Measurements from ENCODE around the gene PFKFB2.

- no peak for TF ChIP-seq USF2 (CRISPR knock-in tag; IDR thresholded peaks at IDR 0.05)
- TF ChIP-seq ZNF263 (CRISPR knock-in tag; IDR thresholded peaks at IDR 0.05; ENCODE audit: low read depth) = no peak
- no peak for TF ChIP-seq HMGXB4 (CRISPR knock-in tag; IDR thresholded peaks at IDR 0.05)
- TF ChIP-seq CTCF (IDR thresholded peaks at IDR 0.05) = no peak
- TF ChIP-seq ZNF138 (CRISPR knock-in tag; conservative IDR thresholded peaks at IDR 0.05) = no peak
- no peak for TF ChIP-seq TEAD4 (CRISPR knock-in tag; IDR thresholded peaks at IDR 0.05)
- no peak for TF ChIP-seq JUN (CRISPR knock-in tag; IDR thresholded peaks at IDR 0.05)
- no peak for TF ChIP-seq HMGA2 (CRISPR knock-in tag; IDR thresholded peaks at IDR 0.05)
- TF ChIP-seq CREM (CRISPR knock-in tag; IDR thresholded peaks at IDR 0.05) = no peak
- TF ChIP-seq ZNF416 (CRISPR knock-in tag; IDR thresholded peaks at IDR 0.05) = no peak
Measured at GRCh38 chr1:207034208-207034607, 18.9 kb upstream of the PFKFB2 start.

Data from WTC11 (cell line).